ENCODE results near the gene MAT2B.
"Not testable (repeated sequence)": the region's sequence is repeated elsewhere in the genome, so short reads cannot be mapped to it uniquely, and the experiment has no call there.

MAT2B gene

GRCh38 chr5:163503106-163504078 is 2.0 kb upstream of the MAT2B start:
- FAIRE-seq (peak; percentile 73), DNase-seq (ENCODE audit: insufficient read length, low spot score) (peak; percentile 16)

GRCh38 chr5:163504079-163504931 is 1.1 kb upstream of the MAT2B start:
- no peak for DNase-seq (ENCODE audit: insufficient read length, low spot score)
- peak; percentile 64 for FAIRE-seq

- FAIRE-seq (no peak), DNase-seq (ENCODE audit: insufficient read length, low spot score) (no peak)
Observed at GRCh38 chr5:163505049-163505367, 411 bp upstream of the MAT2B start.

- DNase-seq (ENCODE audit: insufficient read length, low spot score), result no peak
- FAIRE-seq, result no peak
Observed at GRCh38 chr5:163506095-163506457, 657 bp downstream of the MAT2B start.

GRCh38 chr5:163506726-163507125 is 1.3 kb downstream of the MAT2B start:
- FAIRE-seq (no peak), DNase-seq (ENCODE audit: insufficient read length, low spot score) (no peak)

GRCh38 chr5:163508753-163509152 is 3.3 kb downstream of the MAT2B start:
- DNase-seq (ENCODE audit: insufficient read length, low spot score) (no peak), FAIRE-seq (no peak)

- DNase-seq (ENCODE audit: insufficient read length, low spot score) (no peak), FAIRE-seq (no peak)
Observed at GRCh38 chr5:163509291-163509951, 4.0 kb downstream of the MAT2B start.

GRCh38 chr5:163512526-163512925 is 7.1 kb downstream of the MAT2B start:
- FAIRE-seq (no peak), DNase-seq (ENCODE audit: insufficient read length, low spot score) (no peak)

GRCh38 chr5:163525096-163525495 is 19.7 kb downstream of the MAT2B start:
- DNase-seq (ENCODE audit: insufficient read length, low spot score), result no peak
- FAIRE-seq, result no peak

GRCh38 chr5:163529698-163530097 is 24.3 kb downstream of the MAT2B start:
- no peak for FAIRE-seq
- DNase-seq (ENCODE audit: insufficient read length, low spot score), result no peak

GRCh38 chr5:163531272-163531671 is 25.9 kb downstream of the MAT2B start:
- FAIRE-seq (no peak), DNase-seq (ENCODE audit: insufficient read length, low spot score) (no peak)

GRCh38 chr5:163532171-163533084 is 27.0 kb downstream of the MAT2B start:
- no peak for DNase-seq (ENCODE audit: insufficient read length, low spot score)
- FAIRE-seq, result no peak

GRCh38 chr5:163533223-163533622 is 27.8 kb downstream of the MAT2B start:
- FAIRE-seq (no peak), DNase-seq (ENCODE audit: insufficient read length, low spot score) (no peak)

GRCh38 chr5:163534492-163535094 is 29.2 kb downstream of the MAT2B start:
- no peak for FAIRE-seq
- no peak for DNase-seq (ENCODE audit: insufficient read length, low spot score)

GRCh38 chr5:163535290-163535689 is 29.9 kb downstream of the MAT2B start:
- FAIRE-seq, result no peak
- no peak for DNase-seq (ENCODE audit: insufficient read length, low spot score)

- not testable (repeated sequence) for FAIRE-seq; DNase-seq (ENCODE audit: insufficient read length, low spot score)
Observed at GRCh38 chr5:163536442-163536841, 31.0 kb downstream of the MAT2B start.

GRCh38 chr5:163540696-163541095 is 35.3 kb downstream of the MAT2B start:
- DNase-seq (ENCODE audit: insufficient read length, low spot score), result no peak
- no peak for FAIRE-seq

- DNase-seq (ENCODE audit: insufficient read length, low spot score), result no peak
Observed at GRCh38 chr5:163542771-163543170, 37.4 kb downstream of the MAT2B start.

GRCh38 chr5:163544041-163544440 is 38.6 kb downstream of the MAT2B start:
- FAIRE-seq, result no peak

More at GRCh38 chr5:163542771-163543170, 37.4 kb downstream of the MAT2B start:
- FAIRE-seq, result no peak

GRCh38 chr5:163544836-163545235 is 39.4 kb downstream of the MAT2B start:
- no peak for DNase-seq (ENCODE audit: insufficient read length, low spot score)
- FAIRE-seq, result no peak

More at GRCh38 chr5:163544041-163544440, 38.6 kb downstream of the MAT2B start:
- no peak for DNase-seq (ENCODE audit: insufficient read length, low spot score)
